ENCODE results near the gene HDAC3.

DNA sequence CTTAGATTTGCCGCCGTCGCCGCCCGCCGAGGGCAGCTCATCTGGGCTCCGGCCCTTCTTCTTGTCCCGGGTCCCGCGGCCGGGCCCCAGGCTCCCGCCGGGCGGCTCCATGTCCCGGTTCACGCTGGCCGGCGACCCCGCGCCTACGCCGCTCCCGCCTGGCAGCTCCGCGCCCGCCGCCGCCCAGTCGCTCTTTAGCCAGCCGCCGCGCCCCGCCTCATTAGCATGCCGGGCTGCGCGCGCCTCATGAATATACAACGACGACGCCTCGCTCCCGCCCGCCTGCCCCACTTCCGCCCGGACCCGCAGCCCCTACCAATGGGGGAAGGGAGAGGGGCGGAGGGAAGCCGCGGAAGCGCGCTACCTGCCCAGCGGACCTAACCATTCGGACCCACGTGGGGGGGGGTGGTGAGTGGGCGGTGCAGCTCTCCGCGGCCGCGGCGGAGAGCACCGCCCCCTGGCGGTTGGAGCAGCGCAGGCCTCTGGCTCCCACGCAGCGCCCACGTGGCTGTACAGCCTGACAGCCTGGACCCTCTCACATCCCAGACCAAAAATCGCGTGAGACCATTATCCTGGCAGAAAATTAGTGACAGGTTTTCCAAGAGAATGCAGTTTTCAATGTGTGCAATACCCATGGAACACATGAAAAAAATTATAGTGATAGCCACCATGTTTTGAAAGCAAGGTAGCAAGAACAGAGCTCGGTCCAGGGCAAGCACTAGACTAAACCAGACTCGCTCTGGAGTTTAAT, 17.7 kb downstream of the HDAC3 start, which contains the start of gene DIAPH1:
- TF ChIP-seq, protein P1, sequence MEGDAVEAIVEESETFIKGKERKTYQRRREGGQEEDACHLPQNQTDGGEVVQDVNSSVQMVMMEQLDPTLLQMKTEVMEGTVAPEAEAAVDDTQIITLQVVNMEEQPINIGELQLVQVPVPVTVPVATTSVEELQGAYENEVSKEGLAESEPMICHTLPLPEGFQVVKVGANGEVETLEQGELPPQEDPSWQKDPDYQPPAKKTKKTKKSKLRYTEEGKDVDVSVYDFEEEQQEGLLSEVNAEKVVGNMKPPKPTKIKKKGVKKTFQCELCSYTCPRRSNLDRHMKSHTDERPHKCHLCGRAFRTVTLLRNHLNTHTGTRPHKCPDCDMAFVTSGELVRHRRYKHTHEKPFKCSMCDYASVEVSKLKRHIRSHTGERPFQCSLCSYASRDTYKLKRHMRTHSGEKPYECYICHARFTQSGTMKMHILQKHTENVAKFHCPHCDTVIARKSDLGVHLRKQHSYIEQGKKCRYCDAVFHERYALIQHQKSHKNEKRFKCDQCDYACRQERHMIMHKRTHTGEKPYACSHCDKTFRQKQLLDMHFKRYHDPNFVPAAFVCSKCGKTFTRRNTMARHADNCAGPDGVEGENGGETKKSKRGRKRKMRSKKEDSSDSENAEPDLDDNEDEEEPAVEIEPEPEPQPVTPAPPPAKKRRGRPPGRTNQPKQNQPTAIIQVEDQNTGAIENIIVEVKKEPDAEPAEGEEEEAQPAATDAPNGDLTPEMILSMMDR (IDR thresholded peaks at IDR 0.05) = peak; percentile 97 to 100 (median 99)
- peak; percentile 56 to 84 for TF ChIP-seq POLR2A (IDR thresholded peaks at IDR 0.05)

Data from vagina (tissue), 2 donors.